ENCODE measurements around the gene CNGB1. TPM values are rescaled to one million over a fixed set of nuclear protein-coding genes. Genes with fewer than 3 reads are reported as not detected.
"Not testable (repeated sequence)": the region's sequence is repeated elsewhere in the genome, so short reads cannot be mapped to it uniquely, and the experiment has no call there.

Gene CNGB1
- polyA plus RNA-seq, 3 donors, result 0.09 to 0.11 TPM; not detected in 1

DNA sequence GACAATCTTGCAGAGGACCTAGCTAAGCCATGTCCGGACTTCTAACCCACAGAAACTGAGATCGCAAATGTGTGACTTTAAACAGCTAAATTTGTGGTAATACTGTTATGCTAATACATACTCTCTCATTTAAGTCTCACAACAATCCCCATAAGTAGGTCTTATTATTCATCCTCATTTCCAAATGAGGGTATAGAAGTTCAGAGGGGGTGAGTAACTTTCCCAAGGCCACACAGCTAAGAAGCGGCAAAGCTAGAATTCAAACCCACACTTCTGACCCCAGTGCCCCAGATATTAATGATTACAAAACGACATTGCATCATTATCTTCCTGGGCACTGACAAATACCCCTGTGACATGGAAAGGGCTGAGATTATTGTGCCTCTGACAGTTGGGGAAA lies 81.4 kb downstream of the CNGB1 start:
- no peak for DNase-seq

DNA sequence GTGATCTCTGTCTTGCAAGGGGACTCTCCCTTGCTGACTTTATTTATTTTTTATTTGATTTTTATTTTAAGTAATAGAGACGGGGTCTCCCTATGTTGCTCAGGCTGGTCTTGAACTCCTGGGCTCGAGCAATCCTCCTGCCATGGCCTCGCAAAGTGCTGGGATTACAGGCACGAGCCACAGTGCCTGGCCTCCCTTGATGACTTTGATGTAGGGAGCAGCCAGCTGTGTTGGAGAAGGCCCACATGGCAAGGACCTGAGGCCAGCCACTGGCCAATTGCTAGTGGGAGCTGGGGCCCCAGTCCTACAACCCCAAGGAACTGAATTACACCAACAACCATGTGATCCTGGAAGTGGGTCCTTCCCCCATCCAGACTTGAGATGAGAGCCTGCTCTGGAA lies 81.8 kb downstream of the CNGB1 start:
- no peak for DNase-seq

DNA sequence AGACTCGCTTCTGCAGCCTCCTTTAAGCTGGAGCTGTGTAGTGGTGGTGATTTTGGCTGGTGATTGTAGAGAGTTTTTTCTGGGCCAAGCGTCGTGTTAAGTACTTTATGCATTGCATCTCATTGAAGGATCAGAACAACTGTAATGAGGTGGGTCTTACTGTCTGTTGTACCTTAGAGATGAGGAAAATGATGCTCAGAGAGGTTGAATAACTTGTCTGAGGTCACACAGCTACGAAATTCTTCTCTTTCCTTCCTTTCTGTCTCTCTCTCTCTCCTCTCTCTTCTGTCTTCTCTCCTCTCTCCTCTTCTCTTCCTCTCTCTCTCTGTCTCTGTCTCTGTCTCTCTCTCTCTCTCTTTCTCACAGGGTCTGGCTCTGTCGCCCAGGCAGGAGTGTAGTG lies 82.8 kb downstream of the CNGB1 start:
- DNase-seq, result no peak

DNA sequence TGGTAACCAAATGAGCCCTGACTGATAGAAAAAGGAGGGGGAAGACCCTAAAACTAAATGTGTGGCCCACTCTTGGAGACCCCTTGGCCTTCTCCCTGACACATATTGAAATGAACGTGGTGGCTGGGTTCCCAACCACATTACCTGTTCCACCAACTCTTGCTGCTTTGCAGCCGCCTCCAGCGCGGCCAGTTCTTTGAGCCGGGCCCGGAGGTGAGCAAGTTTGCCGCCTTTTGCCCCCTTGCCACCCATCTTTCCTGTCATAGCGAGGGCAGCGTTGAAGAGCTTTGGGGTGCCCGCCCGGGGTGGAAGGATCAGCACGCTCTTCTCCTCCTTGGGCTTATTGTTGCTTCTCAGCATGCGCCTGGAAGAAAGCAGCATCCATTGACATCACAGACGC lies 83.2 kb downstream of the CNGB1 start:
- DNase-seq, result no peak

DNA sequence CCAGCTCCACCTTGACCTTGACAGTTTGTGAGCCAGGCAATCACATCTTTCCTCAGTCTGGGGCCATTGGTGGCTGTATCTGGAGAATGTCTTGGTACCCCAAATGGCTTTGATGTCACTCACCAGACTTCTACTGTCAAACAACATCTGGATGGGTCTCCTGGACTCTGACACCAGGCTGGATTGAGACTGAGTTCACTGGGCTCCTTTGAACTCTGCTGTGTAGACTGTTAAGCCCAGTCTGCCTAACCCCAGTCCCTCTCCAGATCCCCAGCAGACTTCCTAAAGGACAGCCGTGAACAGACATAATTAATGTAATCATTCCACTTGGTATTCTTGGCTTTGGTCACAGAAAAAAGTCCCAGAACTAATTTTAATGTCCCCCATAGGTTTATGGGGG lies 84.5 kb downstream of the CNGB1 start:
- DNase-seq, result no peak

DNA sequence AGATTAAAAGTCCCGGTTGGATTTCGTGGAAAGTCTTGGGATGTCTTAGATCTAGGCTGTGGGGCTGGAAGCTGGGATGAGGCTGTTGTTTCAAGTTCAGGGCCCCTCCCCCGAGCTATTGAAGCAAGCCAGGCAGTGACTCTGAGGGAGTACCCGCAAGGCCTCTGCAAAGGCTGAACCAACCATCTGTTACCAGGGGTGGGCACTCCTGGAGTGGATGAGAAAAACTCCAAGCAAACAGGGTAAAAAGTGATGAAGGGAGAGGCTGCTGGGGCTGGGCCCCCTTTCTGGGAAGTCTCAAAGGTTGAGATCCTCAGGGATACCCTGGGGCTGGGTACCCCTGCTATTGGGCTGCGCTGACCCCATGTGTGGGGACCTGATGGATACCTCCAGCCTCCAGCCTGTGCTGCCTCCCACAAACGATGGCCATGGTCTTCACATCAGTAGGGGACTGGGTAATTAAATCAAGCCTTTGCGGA lies 86.2 kb downstream of the CNGB1 start:
- DNase-seq, result peak; percentile 57

DNA sequence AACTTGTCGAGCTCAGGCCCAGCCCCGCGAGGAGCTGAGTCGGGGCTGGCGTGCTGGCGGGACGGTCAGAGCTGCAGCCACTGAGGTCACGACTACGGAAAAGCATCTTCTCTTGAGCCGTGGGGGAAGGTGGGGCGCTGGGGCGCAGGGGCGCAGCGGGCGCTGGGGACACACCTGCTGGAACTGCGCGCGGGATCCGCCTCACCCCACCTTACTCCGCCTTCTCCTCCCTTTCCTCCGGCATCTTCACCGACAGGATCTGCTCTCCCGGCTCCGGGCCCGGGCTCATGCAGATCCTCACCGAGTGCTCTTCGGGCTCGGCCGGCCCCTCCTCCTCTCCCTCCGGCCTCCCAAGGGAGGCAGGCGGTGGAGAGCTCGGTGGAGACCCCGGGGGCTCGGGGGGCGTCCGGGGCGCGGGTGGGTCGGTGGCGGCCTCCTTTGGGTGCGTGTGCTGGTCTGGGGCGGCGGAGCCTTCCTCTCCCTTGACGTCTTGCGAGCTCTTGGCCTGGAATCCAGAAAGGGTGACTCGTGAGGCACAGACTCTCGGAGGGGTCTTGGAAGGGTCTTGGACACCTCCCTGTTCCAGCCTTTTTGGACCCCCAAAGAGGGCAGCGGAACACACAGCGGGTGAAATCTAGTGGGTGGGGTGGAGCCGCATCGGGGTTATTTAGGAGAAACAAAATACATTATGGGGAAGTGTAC lies 86.8 kb downstream of the CNGB1 start:
- DNase-seq, result no peak

DNA sequence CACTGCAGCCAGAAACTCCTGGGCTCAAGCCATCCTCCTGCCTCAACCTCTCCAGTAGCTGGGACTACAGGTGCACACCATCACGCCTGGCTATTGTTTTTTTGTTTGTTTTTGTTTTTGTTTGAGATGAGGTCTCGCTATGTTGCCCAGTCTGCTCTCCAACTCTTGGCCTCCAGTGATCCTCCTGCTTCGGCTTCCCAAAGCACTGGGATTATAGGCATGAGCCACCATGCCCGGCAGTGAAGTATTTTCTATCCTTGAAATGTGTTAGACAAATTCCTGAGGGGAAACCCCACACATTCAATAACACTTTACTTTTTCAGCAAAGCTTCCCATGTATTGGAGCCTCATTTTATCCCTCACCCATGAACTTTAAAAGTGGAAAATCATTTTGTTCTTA lies 87.4 kb downstream of the CNGB1 start:
- DNase-seq, result no peak

DNA sequence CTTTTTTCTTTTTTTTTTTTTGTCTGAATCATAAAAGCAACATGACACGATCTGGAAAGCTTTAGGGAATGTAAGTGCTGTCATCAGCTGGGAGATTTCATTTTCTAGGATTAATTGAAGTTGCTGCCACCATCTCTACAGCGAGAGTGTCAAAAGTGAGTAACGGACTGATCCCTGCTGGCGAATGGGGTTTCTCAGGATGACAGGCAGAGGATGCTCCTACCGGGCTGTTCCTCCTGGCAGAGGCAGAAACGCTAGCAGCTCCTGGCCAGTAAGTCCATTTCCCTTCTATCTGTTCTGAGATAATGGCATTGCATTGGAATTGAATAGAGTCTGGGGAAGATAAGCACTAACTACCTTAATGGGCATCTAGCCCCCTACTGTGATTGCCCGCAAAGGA lies 88.1 kb downstream of the CNGB1 start:
- DNase-seq, result no peak

DNA sequence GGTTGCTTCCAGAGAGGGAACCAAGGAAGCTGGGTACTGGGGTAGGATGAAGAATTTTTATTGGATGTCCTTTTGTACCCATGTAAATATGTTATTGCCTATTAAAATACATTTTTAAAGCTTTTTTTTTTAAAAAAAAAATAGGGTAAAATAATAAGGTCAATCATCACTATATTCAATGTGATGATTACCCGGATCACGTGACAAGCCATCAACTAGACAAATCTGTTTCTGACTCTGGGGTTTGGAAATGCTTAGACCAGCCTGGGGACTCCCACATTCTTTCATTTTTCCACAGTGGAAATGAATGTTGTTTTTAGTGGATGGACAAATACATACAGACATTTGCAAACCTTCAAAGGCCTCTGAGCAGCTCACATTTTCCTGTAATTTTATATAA lies 88.7 kb downstream of the CNGB1 start:
- DNase-seq, result no peak

DNA sequence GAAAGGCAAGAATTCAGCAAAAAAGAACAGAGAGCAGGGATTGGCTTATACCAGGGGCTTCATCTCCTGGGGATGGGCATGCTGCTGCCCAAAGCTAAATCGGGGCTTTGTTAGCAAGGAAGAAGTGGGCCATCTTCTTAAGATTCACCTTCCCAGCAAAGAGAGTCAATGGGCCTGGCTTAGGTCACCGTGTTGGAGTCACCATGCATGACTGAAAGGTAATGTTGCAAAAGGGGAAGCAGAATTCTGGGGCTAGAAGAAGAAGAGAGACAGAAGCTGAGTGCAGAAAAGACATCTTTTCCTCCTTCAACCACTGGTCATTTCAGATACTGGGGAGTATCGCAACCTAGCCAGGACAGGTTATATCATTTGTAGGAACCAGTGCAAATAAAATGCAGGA lies 92.3 kb downstream of the CNGB1 start:
- DNase-seq, result no peak

DNA sequence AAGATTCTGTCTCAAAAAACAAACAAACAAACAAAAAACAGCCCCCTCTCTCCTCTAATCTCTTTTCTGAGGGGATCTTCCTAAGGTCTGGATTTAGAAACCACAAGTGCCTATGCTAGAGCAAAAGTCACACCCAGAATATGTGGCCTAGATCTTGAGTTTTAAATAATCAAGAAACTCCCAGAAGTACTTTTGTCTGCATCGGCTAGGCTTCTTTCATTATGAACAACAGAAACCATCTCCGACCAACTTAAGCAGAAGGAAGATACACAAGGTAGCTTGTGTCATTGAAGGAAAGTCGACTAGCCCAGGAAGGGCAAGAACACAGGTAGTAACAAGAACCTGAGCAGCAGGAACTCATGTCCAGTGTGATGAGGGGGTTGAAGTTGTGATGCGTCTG lies 94.7 kb downstream of the CNGB1 start:
- DNase-seq, result no peak

DNA sequence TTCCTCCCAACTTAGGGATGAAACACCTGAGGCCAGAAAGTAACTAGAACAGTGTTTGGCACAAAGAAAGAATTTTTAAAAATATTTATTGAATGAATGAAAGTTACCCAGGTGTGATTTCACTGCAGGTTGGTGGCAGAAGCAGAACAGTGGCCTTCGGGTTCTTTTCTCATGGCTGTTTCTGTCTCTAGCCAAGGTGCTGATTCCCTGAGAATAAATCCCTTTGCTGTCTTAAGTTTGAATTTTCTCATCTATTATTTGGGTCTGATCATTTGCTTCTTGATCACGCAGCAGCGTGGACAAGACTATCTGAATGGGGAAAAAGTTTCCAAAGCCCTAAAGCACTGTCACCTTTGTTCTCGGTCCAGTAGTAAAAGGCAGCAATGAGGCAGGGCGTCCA lies 95.6 kb downstream of the CNGB1 start:
- DNase-seq, result no peak

DNA sequence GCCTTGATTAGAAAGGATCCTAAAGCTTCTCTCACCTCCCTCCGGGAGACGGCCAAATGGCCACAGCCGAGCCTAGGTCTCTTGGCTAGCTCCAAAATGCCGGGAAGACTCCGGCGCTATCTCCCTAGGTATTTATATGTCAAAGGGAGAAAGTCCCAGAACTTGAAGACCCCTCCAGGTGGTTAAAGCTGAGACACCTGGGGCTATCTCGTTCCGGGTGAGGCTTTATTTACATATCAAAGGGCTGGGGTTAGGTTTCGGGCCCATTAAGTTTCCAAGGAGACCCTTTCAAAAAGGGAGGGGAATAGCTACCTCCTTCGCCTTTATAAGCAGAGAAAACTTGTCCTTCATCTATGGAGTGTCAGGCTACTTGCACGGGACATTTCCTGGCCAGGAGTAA lies 97.7 kb downstream of the CNGB1 start:
- DNase-seq, result no peak

DNA sequence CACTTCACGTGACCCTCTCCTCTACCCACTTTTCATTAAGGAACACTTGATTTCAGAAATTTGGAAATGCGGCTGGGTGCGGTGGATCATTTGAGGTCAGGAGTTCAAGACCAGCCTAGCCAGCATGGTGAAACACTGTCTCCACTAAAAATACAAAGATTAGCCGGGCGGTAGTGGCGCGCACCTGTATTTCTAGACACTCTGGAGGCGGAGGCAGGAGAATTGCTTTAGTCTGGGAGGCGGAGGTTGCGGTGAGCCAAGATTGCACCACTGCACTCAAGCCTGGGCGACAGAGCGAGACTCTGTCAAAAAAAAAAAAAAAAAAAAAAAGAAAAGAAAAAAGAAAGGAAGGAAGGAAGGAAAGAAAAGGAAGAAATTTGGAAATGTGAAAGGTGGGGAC lies 98.2 kb downstream of the CNGB1 start:
- not testable (repeated sequence) for DNase-seq

DNA sequence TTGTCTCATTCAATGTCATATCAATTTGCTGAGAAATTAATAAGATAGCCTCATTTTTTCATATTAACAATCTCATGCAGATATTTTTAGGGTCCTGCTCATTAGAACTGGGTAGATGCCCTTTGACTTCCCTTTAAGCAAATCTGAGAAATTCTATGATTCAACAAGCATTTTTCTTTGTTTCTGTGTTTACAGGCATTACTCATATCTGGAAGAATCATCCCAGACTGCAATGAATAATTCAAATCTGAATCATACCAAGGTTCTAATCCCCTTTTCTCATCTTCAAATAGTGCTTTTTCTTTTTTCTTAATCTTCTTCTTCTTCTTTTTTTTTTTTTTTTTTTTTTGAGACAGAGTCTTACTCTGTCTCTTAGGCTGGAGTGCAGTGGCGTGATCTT lies 99.5 kb downstream of the CNGB1 start:
- no peak for DNase-seq

DNA sequence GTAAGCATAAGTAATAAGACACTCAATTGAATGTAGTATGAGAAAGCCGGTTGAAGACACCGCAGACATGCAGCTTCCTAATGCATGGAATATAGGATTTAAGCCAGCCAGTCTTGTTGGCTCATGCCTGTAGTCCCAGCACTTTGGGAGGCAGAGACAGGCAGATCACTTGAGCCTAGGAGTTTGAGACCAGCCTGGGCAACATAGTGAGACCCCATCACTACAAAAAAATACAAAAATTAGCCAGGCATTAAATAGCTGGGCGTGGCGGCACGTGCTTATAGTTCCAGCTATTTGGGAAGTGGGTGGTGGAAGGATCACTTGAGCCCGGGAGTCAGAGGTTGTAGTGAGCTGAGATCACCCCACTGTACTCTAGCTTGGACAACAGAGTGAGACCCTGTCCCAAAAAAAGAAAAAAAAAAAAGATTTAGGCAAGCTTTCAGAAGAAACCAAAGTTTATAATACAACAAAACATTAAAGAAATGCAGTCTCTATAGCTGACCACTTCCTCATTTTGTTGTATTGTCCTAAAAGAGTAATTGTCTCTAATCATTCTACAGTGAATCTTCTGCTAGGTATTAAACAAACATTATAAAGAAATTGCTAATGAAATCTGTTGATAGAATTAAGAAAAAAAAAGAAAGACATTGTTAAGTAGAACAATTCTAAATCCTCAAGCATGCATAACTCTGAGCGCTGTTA lies 100.0 kb downstream of the CNGB1 start:
- no peak for DNase-seq

DNA sequence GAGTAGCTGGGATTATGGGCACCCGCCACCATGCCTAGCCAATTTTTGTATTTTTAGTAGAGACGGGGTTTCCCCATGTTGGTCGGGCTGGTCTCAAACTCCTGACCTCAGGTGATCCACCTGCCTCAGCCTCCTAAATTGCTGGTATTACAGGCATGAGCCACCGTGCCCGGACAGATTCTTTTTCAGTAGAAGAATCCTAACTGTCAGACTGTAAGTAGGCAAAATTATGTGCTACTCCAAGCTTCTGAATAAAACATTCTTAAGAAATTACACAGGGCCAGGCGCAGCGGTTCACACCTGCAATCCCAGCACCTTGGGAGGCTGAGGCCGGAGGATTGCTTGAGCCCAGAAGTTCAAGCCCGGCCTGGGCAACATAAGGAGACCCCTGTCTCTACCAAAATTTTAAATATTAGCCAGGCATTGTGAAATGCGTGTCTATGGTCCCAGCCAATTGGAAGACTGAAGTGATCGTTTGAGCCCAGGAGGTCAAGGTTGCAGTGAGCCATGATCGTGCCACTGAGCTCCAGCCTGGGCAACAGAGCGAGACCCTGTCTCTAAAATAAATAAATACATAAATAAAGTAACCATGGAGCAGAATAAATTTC lies 101.9 kb downstream of the CNGB1 start:
- DNase-seq, result no peak

DNA sequence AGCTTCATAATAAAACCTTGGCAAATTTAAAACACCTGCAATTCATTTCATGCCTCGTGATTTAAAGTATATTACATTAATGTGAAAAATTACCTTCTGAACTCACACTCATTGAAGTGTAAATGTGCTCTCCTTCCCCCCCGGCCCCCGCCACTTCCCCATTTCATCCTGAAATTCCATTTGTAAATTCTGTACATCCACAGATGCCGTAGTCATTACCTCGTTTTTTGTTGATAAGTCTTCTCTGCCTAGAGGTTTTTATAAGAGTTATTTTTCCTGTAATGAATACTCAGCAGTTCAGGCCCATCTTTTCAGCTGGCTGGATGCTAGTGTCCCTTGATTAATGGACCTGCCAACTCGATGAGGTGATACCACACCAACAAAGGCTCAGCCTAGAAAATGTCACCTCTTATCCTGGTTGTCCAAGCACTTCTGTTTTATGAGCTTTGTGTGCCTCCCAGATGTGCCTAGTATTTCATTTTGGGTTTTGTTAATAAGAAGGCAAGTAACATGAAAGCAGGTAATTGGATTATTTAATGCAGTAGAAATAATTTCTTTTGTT lies 103.8 kb downstream of the CNGB1 start:
- peak; percentile 83 for DNase-seq

DNA sequence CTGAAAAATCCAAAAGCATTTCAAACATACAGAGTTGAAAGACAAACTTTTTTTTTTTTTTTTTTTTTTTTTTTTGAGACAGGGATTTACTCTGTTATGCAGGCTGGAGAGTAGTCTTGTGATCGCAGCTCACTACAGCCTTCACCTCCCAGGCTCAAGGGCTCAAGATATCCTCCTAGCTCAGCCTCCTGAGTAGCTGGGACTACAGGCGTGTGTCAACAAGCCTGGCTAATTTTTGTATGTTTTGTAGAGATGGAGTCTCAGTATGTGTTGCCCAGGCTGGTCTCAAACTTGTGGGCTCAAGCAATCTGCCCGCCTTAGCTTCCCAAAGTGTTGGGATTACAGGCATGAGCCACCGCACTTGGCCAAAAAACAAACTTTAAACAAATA lies 104.4 kb downstream of the CNGB1 start:
- no peak for DNase-seq

DNA sequence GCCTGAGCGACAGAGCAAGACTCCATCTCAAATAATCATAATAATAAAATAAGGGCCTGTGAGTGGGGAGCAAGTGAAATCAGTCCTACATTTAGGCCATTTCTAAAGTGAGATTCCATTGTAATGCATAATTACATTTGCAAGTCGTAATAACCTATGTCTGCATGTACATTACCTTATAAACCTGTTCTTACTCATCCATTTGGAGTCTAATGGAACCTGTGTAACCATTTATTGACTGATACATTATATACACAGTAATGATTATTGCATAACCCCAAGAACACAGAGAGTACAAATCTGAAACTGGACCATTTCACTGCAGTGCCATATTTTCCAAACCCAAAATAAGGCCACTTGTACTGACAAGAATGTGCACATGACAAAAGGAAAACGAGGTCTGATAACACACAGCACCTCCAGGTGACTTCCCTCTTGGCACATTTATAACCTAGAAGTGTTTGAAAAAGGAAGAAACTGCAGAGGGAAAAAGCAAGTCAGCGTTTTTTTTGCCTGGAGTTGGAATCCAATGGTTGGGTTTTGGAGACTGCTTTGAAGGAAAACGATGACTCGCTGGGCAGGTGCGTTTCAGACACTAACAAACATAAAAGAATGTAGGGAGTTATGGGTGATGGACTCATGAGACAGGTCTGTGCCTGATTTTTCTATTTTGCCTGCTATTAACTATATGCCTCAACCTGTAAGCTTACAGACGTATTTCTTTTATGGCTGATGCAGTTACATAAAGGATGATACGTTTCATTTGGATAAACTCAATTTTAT lies 105.0 kb downstream of the CNGB1 start:
- no peak for DNase-seq
